Left hindlimb (tissue), 1 donor: ENCODE measurements around the gene ACTR3.
"Not testable (repeated sequence)": the region's sequence is repeated elsewhere in the genome, so short reads cannot be mapped to it uniquely, and the experiment has no call there.

Experiments used
- DNase-seq: peaks from one replicate; pipeline ENCODE4 v3.0.0-alpha.2; 2018

ACTR3 gene

GRCh38 chr2:113906647-113907046 lies 16.8 kb downstream of the ACTR3 start:
- DNase-seq: no peak

- no peak for DNase-seq
Observed at GRCh38 chr2:113907297-113907696, 17.4 kb downstream of the ACTR3 start.

GRCh38 chr2:113910110-113910717 lies 20.3 kb downstream of the ACTR3 start:
- DNase-seq: no peak

- DNase-seq: no peak
Observed at GRCh38 chr2:113910967-113911678, 21.2 kb downstream of the ACTR3 start.

GRCh38 chr2:113915082-113915819 lies 25.4 kb downstream of the ACTR3 start:
- no peak for DNase-seq

GRCh38 chr2:113918229-113918628 lies 28.3 kb downstream of the ACTR3 start:
- DNase-seq: no peak

- no peak for DNase-seq
Observed at GRCh38 chr2:113920996-113921395, 31.1 kb downstream of the ACTR3 start.

- no peak for DNase-seq
Observed at GRCh38 chr2:113922335-113922734, 32.4 kb downstream of the ACTR3 start.

GRCh38 chr2:113922784-113923183 lies 32.9 kb downstream of the ACTR3 start:
- no peak for DNase-seq

GRCh38 chr2:113925884-113926283 lies 36.0 kb downstream of the ACTR3 start:
- DNase-seq: no peak

GRCh38 chr2:113926314-113926713 lies 36.4 kb downstream of the ACTR3 start:
- DNase-seq: no peak

GRCh38 chr2:113930448-113930847 lies 40.6 kb downstream of the ACTR3 start:
- no peak for DNase-seq

- DNase-seq: no peak
Observed at GRCh38 chr2:113937501-113937900, 47.6 kb downstream of the ACTR3 start.

- no peak for DNase-seq
Observed at GRCh38 chr2:113940891-113941290, 51.0 kb downstream of the ACTR3 start.

- not testable (repeated sequence) for DNase-seq
Observed at GRCh38 chr2:113945784-113946183, 55.9 kb downstream of the ACTR3 start.

GRCh38 chr2:113950906-113951305 lies 61.0 kb downstream of the ACTR3 start:
- not testable (repeated sequence) for DNase-seq

- DNase-seq: no peak
Observed at GRCh38 chr2:113961000-113961399, 71.1 kb downstream of the ACTR3 start.

GRCh38 chr2:113962692-113963480 lies 73.0 kb downstream of the ACTR3 start:
- DNase-seq: no peak

GRCh38 chr2:113963965-113964364 lies 74.1 kb downstream of the ACTR3 start:
- no peak for DNase-seq

GRCh38 chr2:113964436-113964835 lies 74.5 kb downstream of the ACTR3 start:
- no peak for DNase-seq

GRCh38 chr2:113965228-113965627 lies 75.3 kb downstream of the ACTR3 start:
- no peak for DNase-seq

GRCh38 chr2:113965644-113966043 lies 75.8 kb downstream of the ACTR3 start:
- DNase-seq: no peak

GRCh38 chr2:113966171-113966570 lies 76.3 kb downstream of the ACTR3 start:
- no peak for DNase-seq
